Peyer's patch (tissue), 4 donors: ENCODE measurements around the gene POGLUT2. TPM values are rescaled to one million over a fixed set of nuclear protein-coding genes. Genes with fewer than 3 reads are reported as not detected.

Source experiments
- total RNA-seq, 4 donors: library from RNA; depleted of rRNA; stranded (reverse); fragments of >200 nt; gene quantifications; one replicate each; pipeline ENCODE4 v1.1.0, GENCODE V29; 2016

Gene POGLUT2
- total RNA-seq, 4 donors from 2014 or later: 0.70 to 2.4 (median 1.5) TPM; not detected in 1

Other genes starting within 250 kb of the POGLUT2 start
- gene TPP2, start 202.0 kb downstream of the POGLUT2 start, total RNA-seq: 10 to 100 TPM; 20.0 to 52.0 (median 28.6) TPM
- gene METTL21C, start 103.9 kb downstream of the POGLUT2 start, total RNA-seq: not detected
- 10 to 100 TPM in 1 of 4 donors, 1 to 10 TPM in 2, not detected in 1; 2.4 to 11.0 (median 4.8) TPM for gene TEX30, start 25.2 kb downstream of the POGLUT2 start, total RNA-seq
- 10 to 100 TPM; 14.6 to 24.9 (median 18.0) TPM for gene BIVM, start 143 bp upstream of the POGLUT2 start, total RNA-seq
- 100 to 1,000 TPM in 3 of 4 donors, 10 to 100 TPM in 1; 91.8 to 231 (median 113) TPM for gene ERCC5, start 47.1 kb upstream of the POGLUT2 start, total RNA-seq